GM21526 (cell line): ENCODE data around the gene MBNL1.

Experiments
- ATAC-seq: cut with Tn5 transposase; IDR thresholded peaks from one replicate; pipeline ENCODE4 v1.9.1; 2021; ENCODE audit warnings: moderate library complexity; ENCODE audit not compliant: unreplicated experiment, low FRiP score

The MBNL1 gene

DNA sequence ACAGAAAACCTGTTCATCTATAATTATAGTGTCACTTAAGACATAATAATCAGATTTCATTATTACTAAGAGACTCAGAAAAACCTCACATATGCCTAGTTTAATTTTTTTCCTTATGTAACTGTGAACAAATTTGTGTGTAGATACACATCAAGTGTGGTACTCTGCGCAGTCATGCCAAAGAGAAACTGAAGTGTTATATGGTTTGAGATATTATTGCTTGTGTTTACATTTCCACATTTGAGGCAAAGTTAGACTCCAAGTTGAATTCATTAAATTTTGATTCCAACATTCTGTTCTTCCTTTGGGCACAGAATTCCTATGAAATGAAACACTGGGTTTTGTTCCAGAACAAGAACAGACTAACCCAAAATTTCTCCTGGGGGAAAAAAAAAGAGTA is 2.2 kb downstream of the MBNL1 start:
- ATAC-seq: no peak

DNA sequence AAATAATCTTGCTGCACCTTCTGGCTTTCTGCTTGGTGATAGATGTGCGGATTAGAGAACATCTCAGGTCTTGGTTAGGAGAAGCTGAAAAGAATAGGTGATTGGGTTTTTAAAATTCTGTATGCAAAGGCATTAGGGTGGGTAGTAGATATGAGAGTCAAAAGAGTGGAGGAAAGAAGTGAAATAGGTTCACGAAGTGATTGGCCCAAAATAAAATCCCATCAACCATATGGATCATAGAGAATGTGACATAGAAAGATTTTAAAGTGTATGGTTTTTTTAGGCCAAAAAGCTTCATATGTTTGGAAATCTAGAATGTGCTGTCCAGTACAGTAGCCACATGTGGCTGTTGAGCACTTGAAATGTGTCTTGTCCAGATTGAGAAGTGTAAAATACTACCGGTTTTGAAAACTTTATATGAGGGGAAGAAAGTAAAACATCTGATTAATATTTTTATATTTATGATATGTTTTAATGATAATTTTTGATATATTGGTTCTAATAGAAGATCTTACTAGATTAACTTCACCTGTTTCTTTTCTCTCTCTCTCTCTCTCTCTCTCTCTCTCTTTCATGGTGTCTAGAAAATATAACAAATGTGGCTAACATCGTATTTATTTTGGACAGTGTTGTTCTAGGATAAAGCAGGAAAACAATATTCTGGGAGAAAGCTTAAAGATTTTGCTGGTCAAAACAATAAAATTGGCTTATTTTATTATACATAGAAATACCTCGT is 2.9 kb downstream of the MBNL1 start:
- no peak for ATAC-seq

DNA sequence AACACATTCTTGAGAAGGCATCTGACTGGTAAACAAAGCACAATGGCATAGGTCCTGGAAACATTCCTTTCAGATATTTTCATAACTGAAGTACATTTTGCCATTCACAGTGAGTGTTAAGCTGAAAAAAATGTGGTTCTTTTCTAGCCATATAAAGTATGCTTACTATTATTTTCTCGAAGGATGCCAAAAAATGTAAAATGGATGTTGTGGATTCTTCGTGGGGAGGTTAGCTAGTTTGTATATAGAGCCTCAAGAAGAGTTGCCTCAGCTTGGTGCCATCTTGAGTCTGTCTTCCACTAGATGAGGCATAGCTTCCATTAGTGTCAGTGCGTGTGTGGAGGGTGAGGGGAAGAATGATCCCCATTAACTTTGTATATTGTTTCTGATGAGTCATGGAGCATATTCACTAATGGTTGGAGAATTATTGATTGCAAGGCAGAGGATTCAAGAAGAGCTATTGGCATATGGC is 4.1 kb downstream of the MBNL1 start:
- no peak for ATAC-seq

DNA sequence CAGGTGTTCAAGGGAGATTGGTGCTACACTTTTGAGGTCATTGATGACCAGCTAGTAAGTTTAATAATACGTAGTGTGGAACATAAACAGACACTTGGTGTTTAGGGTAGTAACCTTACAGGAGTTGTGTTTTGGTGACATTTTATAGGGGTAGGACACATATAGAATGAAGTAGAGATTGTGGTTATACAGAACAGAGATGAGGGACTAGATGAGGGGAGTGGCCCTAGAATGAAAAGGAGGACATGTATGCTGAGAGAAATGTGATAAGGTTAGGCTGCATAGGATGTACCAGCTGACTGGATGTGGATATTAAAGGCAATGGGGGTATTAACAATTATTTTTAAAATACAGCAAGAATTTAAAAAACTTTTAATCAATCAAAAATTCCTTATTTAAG is 8.0 kb downstream of the MBNL1 start:
- no peak for ATAC-seq

DNA sequence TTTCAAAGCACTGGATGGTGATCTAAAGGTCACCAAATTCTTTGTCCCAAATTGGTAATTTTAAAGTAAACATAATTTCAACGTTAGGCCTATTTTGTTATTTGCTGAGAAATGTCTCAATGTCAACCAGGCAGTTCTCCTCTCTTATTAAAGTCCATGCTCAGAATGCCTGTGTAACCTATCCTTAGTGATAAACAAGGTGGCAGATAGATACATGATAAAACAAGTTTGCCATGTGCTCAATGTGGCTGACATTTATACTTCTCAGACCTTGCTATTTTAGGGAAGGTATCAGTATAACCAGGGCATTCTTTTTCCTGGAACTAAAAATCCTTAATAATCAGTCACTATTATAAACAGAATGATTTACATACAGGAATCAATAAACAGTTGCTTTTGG is 8.5 kb downstream of the MBNL1 start:
- no peak for ATAC-seq

DNA sequence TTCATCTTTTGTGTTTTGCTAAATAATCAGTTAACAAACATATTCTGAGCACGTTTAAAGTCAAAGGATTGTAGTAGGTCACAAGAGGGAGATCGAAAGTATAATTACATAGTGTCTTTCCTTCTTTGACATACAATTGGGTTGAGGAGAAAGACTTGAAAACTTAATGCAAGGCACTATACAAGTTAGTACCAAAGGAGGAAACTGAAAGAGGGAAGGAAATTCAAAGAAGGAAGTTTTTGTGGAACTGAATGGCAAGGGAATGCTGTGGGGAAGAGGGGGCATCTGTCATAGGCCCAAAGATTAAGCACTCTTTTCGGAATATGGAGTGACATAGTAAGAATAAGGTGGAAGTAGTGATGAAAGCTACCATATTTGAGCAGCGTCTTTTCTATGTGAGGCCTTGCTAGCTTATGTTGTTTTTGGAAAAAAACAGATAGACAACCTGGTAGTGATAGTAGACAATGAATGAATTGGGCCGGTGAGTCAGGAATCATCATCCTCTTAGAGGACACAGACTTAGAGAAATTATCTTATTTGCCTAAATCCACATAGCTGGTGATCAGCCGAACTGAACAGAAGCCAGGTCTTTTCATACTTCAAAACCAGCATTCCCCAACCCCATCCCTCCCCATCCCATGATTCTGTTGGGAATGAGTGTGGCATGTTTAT is 10.2 kb downstream of the MBNL1 start:
- no peak for ATAC-seq

DNA sequence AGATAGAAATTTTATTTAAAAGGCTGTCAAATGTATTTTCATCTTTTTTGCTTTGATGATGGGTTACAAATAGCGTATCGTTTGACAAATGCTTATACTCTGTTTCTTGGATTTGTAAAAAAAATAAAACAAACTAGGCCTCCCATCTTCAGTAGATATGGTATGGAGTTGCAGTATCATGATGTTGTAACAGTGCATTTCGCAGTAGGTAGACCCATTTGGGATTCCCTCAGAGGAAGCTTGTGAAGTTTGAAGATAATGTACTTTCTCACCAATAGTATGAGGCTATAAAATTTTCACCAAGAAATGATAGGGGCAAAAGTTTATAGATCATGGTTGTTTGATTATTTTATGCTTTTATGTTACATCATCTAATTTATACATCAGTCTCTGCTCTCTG is 10.8 kb downstream of the MBNL1 start:
- ATAC-seq: no peak

DNA sequence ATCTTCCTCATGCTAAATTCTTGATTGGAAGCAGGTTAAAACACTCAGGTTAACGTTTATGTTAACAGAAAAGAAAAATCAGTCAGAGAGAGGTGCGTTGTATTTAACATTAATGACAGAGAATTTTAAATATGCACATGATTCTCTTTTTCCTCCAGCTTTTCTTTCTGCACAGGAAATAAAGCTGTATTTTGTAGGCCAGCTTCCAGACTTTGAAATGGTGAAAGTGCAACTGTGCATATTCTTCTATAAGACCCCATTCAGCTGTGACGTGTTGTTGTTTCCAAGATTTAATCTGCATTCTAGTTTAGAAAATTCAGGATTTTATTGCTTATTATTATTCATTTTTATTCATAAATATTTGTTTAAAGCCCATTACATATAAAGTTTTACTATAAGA is 11.8 kb downstream of the MBNL1 start:
- ATAC-seq: no peak

DNA sequence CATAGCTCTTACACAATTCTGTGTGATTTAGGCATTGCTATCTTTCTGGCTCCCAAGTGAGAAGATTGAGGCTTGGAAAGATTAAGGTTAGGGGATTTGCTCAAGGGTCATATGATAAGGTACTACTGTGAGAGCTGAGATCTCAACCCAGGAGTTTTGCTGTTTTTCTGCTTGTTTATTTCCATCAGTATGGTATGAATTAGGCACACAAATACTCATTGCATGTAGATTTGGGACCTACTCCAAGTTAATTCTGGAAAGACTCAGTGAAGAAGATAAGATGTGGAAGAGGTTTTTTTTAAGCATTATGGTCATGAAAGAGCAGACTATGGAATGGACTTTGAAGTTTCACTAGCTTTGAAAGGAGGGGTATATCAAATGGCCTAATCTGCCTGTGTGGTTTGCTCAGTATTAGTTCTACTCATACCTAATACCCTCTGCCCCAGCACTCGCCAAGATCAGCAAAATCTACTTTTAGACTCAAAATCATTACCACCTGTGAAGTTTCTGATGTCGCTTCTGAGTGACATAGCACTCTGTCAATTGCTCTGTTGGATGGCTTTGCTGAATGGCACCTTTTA is 12.5 kb downstream of the MBNL1 start:
- peak; percentile 70 for ATAC-seq

DNA sequence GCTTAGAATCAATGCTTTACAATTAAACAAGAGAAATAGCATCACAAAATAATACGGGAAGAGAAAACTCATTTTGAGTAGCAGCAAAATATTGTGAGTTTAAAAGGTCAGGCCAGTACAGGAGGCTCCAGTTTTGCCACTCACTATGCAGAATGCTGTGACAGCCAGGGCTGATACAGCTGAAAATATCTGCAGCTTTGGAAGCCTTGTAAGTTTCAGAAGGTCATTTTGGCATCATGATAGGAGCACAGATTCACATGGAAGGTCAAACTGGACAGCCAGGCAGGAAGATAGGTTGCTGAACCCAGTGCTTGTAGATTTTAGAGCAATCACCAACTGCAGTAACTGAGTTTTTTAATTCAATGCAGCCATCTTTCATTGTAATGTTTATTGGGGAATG is 14.1 kb downstream of the MBNL1 start:
- no peak for ATAC-seq

DNA sequence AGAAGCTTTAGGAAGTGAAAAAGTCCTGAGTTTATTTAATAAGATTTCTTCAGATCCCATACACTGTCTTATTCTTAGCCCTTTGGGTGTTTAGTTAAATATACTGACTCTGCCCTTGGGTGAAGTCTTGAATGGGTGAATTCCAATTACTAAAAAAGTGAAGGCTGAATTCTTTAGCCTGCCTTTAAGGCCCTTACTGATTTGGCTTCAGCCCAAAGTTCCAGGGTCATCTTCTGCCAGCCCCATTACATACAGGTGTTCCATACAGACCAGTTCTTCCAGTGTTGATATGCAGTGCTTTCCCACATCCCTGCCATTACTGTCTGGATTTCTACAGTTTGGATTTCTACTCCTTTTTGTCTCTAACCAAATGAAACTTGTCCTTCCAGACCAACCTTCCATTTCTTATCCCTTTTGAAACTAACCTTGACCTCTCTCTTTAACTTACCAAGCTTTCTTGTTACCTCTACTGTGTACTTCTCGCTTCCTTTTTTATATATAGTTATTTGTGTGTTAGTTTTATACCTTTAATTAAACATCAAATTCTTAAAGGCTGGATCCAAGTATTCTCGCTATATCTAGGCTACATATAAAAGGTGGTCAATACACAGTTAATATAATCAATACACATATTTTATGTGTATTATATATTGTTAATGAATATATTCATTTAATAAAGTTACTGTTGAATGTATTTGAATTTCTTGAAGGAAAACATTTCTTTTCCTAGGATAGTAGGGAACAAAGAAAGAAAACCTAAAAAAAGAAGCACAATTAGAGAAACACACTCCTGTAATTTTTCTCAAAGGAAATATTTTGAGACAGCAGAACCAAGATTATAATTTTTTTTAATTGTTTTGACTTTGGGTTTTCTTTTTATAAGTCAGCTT is 15.0 kb downstream of the MBNL1 start:
- no peak for ATAC-seq

DNA sequence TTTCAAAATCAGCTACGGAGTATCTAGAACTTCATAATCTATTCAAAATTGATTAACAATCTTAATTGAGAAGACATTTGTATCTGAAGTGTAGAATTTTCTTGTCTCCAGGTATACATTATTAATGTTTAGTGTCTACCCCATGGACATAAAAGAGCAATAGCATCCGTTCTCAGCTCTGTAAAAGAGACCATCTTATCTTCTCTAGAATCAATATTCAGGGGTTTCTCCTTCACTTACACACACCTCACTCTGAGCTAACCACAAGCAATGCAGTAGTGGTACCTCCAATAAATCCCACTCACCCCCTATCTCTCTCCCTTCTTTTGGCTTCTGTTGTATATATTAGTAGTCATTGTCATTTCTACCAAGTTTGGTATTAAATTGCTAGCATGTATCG is 16.2 kb downstream of the MBNL1 start:
- ATAC-seq: no peak

DNA sequence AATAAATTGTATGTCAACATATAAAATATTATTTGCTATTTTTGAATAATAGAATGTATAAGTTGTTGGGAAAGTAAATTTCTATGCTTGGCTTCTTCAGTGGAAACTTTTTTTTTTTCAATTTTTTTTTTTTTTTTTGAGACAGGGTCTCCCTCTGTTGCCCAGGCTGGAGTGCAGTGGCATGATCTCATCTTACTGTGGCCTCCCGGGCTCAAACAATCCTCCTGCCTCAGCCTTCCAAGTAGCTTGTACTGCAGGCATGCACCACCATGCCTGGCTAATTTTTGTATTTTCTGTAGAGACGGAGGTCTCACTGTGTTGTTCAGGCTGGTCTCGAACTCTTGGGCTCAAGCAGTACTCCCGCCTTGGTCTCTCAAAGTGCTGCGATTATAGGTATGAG is 16.8 kb downstream of the MBNL1 start:
- no peak for ATAC-seq

DNA sequence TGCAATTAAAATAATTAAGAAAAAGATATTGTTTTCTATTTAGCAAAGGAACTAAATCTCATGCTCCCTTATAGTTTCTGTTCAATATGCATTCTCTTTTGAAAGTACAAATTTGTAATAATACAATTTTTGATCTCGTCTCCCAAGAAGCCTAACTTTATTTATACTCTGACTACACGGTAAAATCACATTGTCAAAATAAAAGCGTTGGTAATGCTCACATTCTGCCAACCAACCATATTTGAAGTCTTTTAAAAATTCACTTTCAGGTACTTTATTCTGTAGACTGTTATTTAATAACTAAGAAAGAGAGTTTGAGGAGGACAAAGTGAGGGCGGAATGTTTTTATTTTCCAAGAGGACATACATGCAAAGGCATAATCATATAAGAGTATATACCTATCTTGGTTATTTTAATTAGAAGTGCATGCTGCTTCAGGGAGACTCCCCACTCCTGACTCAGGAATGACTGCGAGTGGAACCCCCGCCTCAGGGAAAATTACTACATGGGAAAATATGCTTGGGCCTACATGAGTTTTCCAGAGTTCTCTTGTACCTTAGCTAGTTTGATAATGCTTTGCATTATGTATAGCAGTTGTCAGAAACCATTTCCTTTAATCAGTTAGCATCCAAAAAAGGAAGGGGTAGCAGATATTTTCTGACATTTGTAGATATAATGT is 19.3 kb downstream of the MBNL1 start:
- no peak for ATAC-seq

DNA sequence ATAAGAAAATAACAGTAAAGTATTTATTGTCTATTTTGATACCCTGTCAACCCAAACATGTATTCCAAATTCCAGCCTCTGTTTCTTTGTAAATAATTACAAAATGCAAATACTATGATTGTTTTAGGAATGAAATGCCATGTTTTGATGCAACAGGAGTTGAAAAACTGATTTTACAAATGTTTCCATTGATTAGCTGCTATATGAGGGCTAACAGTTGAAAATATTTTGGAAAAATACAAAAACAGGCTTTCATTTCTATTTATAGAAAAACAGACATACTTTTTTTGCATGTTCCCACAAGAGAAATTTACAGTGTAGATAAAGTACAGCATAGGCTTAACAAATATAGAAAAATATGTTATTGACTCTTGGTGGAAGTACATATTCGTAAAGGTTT is 20.0 kb downstream of the MBNL1 start:
- ATAC-seq: no peak

DNA sequence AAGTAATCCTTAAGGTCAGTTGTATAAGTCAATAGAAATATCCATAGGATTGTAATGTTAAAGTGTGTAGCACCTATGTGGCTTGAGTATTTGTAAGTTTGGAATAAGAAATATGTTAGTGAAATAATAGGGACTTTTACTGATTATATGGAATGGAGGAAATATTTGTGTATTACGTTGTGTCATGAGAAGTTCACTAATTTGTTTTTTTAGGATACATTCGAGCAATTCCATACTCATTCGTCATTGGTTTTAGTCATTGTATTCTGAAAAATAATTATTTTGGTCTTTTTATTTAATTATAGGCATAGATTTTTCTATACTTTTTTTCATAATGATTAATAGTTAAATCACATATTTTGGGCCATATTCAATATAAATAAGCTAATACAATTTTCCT is 21.0 kb downstream of the MBNL1 start:
- ATAC-seq: no peak

DNA sequence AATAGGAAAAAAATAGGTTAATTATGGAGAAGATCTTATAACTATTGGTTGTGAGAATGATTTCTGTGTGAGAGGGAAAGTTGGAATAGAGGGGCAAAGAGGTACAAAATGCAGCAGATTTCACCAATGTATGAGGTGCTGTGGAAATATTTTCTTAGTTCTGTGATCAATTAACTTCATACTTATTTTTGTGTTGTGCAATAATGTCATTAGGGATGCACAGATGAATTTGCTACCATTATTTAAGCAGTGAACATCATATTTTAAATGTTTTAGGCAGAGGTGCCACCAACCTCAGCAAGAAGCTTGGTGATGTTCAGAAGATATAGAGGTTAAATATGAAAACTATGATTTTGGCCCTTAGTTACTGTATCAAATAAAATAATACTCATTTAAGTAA is 21.6 kb downstream of the MBNL1 start:
- no peak for ATAC-seq

DNA sequence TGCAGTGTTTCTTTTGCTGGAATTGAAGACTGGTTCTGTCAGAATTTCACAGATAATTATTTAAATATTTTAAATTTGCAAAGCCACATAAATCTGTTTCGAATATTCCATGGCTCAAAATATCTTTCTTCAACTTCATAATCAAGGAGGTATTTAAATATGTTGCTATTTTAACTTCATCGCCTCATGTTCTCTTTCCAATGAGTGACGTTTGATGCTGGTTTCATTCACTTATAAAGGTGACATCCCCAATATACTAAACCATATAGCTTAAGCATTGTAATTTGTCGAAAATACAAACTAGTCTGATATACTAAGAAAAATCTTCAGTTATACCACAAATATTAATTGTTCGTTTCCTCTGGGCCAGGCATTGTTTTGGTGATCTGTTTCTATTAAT is 22.5 kb downstream of the MBNL1 start:
- no peak for ATAC-seq

DNA sequence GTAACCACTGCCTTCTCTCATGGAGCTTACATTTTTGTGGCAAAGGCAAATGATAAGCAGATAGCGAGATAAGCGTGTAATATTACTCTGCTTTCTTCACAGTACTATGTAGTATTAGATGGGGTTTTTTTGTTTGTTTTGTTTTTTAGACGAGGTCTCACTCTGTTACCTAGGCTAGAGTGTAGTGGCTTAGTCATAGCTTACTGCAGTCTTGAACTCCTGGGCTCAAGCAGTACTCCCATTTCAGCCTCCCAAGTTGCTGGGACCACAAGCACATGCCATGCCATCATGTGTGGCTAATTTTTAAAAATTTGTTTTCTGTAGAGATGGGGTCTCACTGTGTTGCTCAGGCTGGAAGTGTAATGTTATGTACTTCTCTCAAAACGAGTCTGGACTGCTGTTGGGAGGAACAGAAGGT is 22.9 kb downstream of the MBNL1 start:
- no peak for ATAC-seq

DNA sequence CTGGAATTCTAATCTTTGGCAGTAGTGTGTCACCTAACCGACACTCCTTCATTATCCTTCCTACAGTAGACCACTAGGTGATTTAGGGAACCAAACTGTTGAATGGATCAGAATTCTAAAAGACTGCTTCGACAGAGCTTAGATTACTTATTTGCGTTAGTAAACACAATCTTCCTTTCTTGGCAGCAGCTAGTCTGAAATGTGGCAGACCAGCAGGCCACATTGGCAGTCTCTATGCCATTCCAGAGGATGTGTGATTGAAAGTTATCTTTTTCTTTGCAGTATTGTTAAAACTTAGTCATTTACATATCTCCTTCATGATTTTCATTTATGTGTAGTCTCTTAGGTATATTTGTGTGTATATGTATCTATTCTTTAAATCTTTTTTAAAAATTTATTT is 23.6 kb downstream of the MBNL1 start:
- ATAC-seq: no peak
